Parathyroid adenoma (tissue), 2 donors: ENCODE data around the gene MS4A14.
"Not testable (repeated sequence)": the region's sequence is repeated elsewhere in the genome, so short reads cannot be mapped to it uniquely, and the experiment has no call there.

ENCODE experiments used
- H2AFZ ChIP-seq: fragments of 300-600 bp; sonication (generic); one replicate; pipeline ENCODE4 v1.7.0; 2017; ENCODE audit warnings: antibody characterized with exemption, mild to moderate bottlenecking
- H3K27ac ChIP-seq: fragments of 300-600 bp; sonication (generic); one replicate; pipeline ENCODE4 v1.7.0; 2017
- H3K27me3 ChIP-seq: fragments of 300-600 bp; sonication (generic); one replicate; pipeline ENCODE4 v1.7.0; 2017; ENCODE audit warnings: low read length; ENCODE audit not compliant: control insufficient read depth, insufficient read depth
- H3K36me3 ChIP-seq: fragments of 300-600 bp; sonication (generic); one replicate; pipeline ENCODE4 v1.7.0; 2017; ENCODE audit warnings: low read length; ENCODE audit not compliant: control insufficient read depth, insufficient read depth
- H3K4me1 ChIP-seq: fragments of 300-600 bp; sonication (generic); one replicate; pipeline ENCODE4 v1.7.0; 2017; ENCODE audit warnings: control low read depth
- H3K4me2 ChIP-seq: fragments of 300-600 bp; sonication (generic); one replicate; pipeline ENCODE4 v1.7.0; 2017; ENCODE audit warnings: low read length
- H3K4me3 ChIP-seq: fragments of 300-600 bp; sonication (generic); one replicate; pipeline ENCODE4 v1.7.0; 2017; ENCODE audit warnings: low read depth, low read length
- H3K79me2 ChIP-seq: fragments of 300-600 bp; sonication (generic); one replicate; pipeline ENCODE4 v1.7.0; 2017; ENCODE audit warnings: control low read depth
- H3K9ac ChIP-seq: fragments of 300-600 bp; sonication (generic); one replicate; pipeline ENCODE4 v1.7.0; 2017; ENCODE audit warnings: mild to moderate bottlenecking
- H3K9me3 ChIP-seq: fragments of 300-600 bp; sonication (generic); one replicate; pipeline ENCODE4 v1.7.0; 2017; ENCODE audit warnings: low read length; ENCODE audit not compliant: control insufficient read depth
- CTCF ChIP-seq: fragments of 300-600 bp; sonication (generic); IDR thresholded peaks from one replicate; pipeline ENCODE4 v1.7.0; 2017; ENCODE audit warnings: antibody characterized with exemption, mild to moderate bottlenecking
- donor health status: primary hyperparathyroidism.

MS4A14 gene

GRCh38 chr11:60429272-60429671 is 33.0 kb downstream of the MS4A14 start, which contains the start of gene MS4A5:
TSS of gene MS4A5 (plus strand) at chr11:60429572. CDS start at chr11:60429675, 103 bp downstream.
- no peak for TF ChIP-seq CTCF
- no peaks in the 10 kb centered on the region for H3K36me3 ChIP-seq
- H2AFZ ChIP-seq: no peak within 1 kb of the TSS

GRCh38 chr11:60431251-60431650 is 35.0 kb downstream of the MS4A14 start:
- no peaks in the 10 kb centered on the region for H3K79me2 ChIP-seq
- no peak overlapping the region for H3K27ac ChIP-seq
- H3K36me3 ChIP-seq: no peaks in the 10 kb centered on the region
- H2AFZ ChIP-seq: no peak overlapping the region
- TF ChIP-seq CTCF: no peak
- no peaks in the 10 kb centered on the region for H3K9me3 ChIP-seq
- H3K4me1 ChIP-seq: no peaks in the 10 kb centered on the region
- no peak overlapping the region for H3K4me3 ChIP-seq
- H3K4me2 ChIP-seq: no peak overlapping the region
- no peaks in the 10 kb centered on the region for H3K27me3 ChIP-seq
- no peak overlapping the region for H3K9ac ChIP-seq

More at GRCh38 chr11:60429272-60429671, 33.0 kb downstream of the MS4A14 start, which contains the start of gene MS4A5:
- Histone ChIP-seq H3K27ac (no peak within 1 kb of the TSS), H3K9me3 (no peaks in the 10 kb centered on the region), H3K79me2 (no peaks in the 10 kb centered on the region), H3K4me3 (no peak within 1 kb of the TSS), H3K9ac (no peak within 1 kb of the TSS), H3K4me2 (no peak within 1 kb of the TSS), H3K4me1 (no peaks in the 10 kb centered on the region), H3K27me3 (no peaks in the 10 kb centered on the region)

GRCh38 chr11:60433401-60433800 is 37.1 kb downstream of the MS4A14 start:
- Histone ChIP-seq H3K36me3 (no peaks in the 10 kb centered on the region), H3K9ac (no peak overlapping the region), H3K79me2 (no peaks in the 10 kb centered on the region), H3K4me3 (no peak overlapping the region), H3K4me2 (no peak overlapping the region), H3K27ac (no peak overlapping the region), H3K9me3 (no peaks in the 10 kb centered on the region), H3K4me1 (no peaks in the 10 kb centered on the region), H3K27me3 (no peaks in the 10 kb centered on the region), H2AFZ (no peak overlapping the region)
- no peak for TF ChIP-seq CTCF

- H3K27me3 ChIP-seq: no peaks in the 10 kb centered on the region
- H3K4me3 ChIP-seq: no peak overlapping the region
- no peaks in the 10 kb centered on the region for H3K36me3 ChIP-seq
- TF ChIP-seq CTCF: no peak
- H3K4me1 ChIP-seq: no peaks in the 10 kb centered on the region
- H2AFZ ChIP-seq: no peak overlapping the region
- no peak overlapping the region for H3K27ac ChIP-seq
- H3K4me2 ChIP-seq: no peak overlapping the region
- H3K9ac ChIP-seq: no peak overlapping the region
- no peaks in the 10 kb centered on the region for H3K9me3 ChIP-seq
- H3K79me2 ChIP-seq: no peaks in the 10 kb centered on the region
Measured at GRCh38 chr11:60447070-60447469, 50.8 kb downstream of the MS4A14 start.

GRCh38 chr11:60447846-60448245 is 51.6 kb downstream of the MS4A14 start:
- no peaks in the 10 kb centered on the region for H3K27me3 ChIP-seq
- no peaks in the 10 kb centered on the region for H3K9me3 ChIP-seq
- no peak overlapping the region for H3K27ac ChIP-seq
- TF ChIP-seq CTCF: no peak
- H2AFZ ChIP-seq: no peak overlapping the region
- H3K9ac ChIP-seq: no peak overlapping the region
- no peak overlapping the region for H3K4me3 ChIP-seq
- H3K4me1 ChIP-seq: no peaks in the 10 kb centered on the region
- no peaks in the 10 kb centered on the region for H3K36me3 ChIP-seq
- H3K4me2 ChIP-seq: no peak overlapping the region
- no peaks in the 10 kb centered on the region for H3K79me2 ChIP-seq

GRCh38 chr11:60451185-60451584 is 54.9 kb downstream of the MS4A14 start:
- not testable (repeated sequence) for H3K9me3 ChIP-seq, H3K4me2 ChIP-seq, H3K36me3 ChIP-seq, H3K79me2 ChIP-seq, H3K27ac ChIP-seq, H3K9ac ChIP-seq, H3K27me3 ChIP-seq, H3K4me3 ChIP-seq, H2AFZ ChIP-seq, H3K4me1 ChIP-seq
